Dedifferentiated amniotic fluid mesenchymal stem cell (primary cell): ENCODE measurements around the gene TGFBR3.

Experiments used
- DNase-seq: peaks from one replicate; pipeline ENCODE4 v3.0.0-alpha.2; 2016; ENCODE audit errors: extremely low spot score

Gene TGFBR3

GRCh38 chr1:91781371-91781825 lies 104.6 kb downstream of the TGFBR3 start:
- DNase-seq = peak; percentile 77

DNA sequence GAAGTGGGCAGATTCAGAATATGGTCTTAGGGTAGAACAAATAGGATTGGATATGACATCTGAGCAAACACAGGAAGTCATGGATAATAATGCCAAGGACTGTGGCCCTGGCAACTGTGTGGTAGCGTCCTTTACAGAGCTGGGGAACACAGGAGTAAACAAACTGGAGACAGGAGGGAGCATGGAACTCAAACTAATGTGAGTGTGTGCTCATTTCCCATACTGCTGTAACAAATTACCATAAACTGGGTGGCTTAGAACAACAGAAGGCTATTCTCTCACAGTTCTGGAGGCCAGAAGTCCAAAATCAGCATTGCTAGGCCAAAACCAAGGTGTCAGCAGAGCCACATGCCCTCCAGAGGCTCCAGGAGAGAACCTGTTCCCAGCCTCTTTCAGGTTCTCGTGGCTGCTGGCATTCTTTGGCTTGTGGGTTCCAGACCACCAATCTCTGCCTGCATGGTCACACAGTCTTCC lies 106.4 kb downstream of the TGFBR3 start:
- no peak for DNase-seq

- no peak for DNase-seq
Observed at GRCh38 chr1:91778964-91779363, 107.0 kb downstream of the TGFBR3 start.

GRCh38 chr1:91777630-91778300 lies 108.2 kb downstream of the TGFBR3 start:
- no peak for DNase-seq

GRCh38 chr1:91777196-91777595 lies 108.8 kb downstream of the TGFBR3 start:
- no peak for DNase-seq

DNA sequence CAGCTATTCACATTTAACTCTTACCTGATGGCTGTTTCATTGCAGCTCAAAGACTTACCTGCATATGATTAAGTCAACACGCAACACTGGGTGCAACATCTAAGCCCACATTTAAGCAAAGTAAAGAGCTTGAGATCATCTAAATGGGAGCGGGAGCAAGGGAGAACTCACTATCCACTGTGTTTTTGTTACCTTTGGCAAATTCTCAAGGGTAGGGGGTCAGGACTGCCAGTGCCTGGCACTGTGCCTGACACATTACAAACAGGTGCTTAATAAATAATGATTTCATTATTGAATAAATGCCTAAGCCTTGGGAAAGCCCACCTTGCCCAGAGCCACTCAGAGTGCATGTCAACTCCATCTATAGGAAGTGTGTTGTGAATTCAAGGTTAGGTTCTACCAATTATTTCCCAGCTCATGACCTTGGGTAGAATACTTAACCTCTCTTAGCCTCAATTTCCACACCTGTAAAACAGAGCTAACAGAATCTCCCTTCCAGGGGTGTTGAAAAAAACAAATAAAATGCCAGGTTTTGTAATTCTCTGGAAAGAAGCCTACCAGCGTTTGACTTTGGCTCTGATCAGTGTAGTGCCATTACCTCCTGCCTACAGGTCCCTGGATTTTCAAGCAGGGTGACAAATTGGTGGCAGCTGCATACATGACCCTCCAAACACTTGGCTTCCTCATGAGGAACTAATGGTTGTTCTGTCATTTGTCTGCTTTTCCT lies 109.7 kb downstream of the TGFBR3 start:
- no peak for DNase-seq

DNA sequence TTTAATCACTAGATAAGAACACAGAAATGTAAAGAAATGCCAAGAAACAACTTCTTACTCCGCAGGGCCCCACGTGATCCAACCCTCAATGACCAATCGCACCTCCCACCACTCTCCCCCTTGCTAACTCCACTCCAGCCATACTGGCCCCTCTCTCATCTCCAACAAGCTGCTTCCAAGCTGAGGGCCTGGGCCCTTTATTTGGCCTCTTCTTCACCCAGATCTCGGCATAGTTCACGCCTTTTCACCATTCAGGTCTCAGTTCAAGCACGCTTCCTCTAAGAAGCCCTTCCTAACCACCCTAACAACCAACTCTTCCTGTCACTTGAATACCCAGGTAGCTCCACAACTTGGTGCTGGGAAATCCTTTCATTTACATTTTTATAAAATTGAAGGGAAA lies 110.7 kb downstream of the TGFBR3 start:
- no peak for DNase-seq

- no peak for DNase-seq
Observed at GRCh38 chr1:91774520-91775203, 111.3 kb downstream of the TGFBR3 start.

- DNase-seq = no peak
Observed at GRCh38 chr1:91771717-91772116, 114.2 kb downstream of the TGFBR3 start.

DNA sequence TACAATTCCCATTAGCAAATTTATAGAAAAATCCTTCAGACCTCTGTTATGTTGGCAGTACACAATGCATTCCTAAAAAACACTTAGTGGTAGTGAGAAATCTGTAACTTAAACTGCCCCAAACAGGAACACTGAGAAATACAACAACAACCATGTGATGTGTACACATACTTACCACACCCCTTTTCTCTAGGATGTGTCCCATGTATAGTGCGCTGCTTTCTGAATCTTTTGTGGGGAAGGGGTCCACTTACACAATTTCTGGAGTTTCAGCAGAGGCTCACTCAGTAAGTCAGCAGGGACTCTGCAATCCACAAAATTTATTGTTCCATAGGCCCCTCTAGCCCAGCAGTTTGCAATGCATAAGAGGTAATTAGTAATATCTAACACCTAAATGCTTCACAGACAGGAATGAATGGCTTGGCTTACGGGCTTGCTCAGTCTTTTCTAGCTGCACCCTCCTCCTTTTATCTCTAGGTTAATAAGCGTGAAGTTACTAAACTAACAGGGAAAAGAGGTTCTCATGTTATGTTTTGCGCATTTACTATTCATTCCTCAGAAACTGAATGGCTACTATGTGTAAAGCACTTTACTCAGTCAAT lies 115.2 kb downstream of the TGFBR3 start:
- DNase-seq = no peak

- no peak for DNase-seq
Observed at GRCh38 chr1:91769742-91770141, 116.2 kb downstream of the TGFBR3 start.

- peak; percentile 40 for DNase-seq
Observed at GRCh38 chr1:91768786-91769725, 116.9 kb downstream of the TGFBR3 start.

DNA sequence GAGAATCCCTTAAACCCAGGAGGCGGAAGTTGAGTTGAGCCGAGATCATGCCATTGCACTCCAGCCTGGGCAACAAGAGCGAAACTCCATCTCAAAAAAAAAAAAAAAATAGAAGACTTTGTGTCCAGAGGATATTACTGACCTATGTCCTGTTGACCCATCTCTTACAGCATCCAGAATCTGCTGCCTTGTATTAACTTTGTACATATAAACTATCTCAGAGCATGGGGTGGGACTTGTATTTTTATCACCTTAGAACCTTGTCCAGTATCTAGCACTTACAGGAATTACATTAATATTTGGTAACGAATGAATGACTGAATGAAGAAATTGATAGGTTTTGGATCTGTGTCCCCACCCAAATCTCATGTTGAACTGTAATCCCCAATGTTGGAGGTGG lies 117.8 kb downstream of the TGFBR3 start:
- no peak for DNase-seq

GRCh38 chr1:91766883-91767282 lies 119.1 kb downstream of the TGFBR3 start:
- DNase-seq = no peak

- DNase-seq = no peak
Observed at GRCh38 chr1:91765880-91766443, 120.0 kb downstream of the TGFBR3 start.

GRCh38 chr1:91765293-91765692 lies 120.7 kb downstream of the TGFBR3 start:
- no peak for DNase-seq

DNA sequence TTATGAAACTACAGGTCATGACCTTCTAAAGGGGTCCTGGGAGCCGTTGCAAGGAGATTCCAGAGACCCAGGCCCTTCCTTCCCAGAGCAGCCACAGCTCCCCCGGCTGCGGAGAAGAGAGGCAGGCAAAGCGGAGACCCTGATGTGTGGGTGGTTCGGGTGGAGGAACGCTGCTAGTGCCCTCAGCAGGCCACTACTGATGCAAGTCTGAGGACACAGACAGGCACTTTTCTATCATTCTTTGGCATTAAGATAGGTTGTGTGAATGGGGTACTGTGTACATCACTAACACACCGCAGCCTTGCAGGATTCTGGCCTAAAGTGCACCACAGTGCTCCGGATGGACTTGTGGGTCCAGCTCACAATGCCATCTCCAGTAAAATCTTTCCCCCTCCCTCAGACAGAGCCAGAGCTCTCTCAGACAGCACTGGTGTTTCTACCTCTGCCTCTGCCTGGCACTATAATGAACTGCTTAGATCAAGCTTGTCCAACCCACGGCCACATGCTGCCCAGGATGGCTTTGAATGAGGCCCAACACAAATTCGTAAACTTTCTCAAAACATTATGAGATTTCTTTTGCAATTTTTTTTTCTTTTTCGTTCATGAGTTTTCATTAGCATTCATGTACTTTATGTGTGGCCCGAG lies 121.4 kb downstream of the TGFBR3 start:
- DNase-seq = no peak

DNA sequence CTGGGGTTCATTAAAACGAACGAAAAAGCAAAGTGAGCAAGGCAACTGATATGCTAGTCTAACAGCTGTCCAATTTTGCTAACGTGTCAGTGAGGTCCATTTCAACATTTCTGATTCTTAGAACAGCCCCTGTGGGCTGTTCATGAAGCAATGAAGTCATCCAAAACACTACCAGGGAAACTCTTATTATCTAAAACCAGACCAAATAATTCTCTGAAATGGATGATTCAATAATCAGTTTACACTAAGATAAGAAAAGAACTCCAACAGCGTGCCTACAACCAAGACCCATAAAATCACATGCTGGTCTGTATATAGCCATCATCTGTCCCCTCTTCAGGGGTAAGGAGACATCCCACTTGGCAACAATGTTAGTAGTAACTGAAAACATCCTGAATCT lies 122.7 kb downstream of the TGFBR3 start:
- DNase-seq = no peak

DNA sequence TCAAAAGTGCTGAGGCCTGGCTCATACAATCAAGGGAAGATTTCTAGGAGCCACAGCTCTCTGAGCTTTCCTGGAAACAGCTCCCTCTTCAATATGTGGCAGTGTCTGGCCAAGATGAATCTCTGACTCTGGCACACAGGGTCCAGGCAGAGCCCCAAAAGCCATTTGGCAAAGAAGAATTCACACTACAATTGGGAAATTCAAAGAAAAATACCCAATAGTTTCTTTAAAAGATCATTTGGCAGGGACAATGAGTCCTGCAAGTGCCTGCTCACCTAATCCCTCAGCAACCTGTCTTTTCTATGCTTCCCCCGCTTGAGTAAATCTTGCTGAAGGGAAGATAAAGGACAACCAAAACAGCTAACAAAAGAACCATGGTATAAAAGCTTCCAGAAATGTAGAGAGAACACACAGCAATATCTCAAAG lies 124.6 kb downstream of the TGFBR3 start:
- no peak for DNase-seq

- DNase-seq = no peak
Observed at GRCh38 chr1:91760512-91760911, 125.4 kb downstream of the TGFBR3 start.
